BJ (cell line): ENCODE measurements around the gene PCLO. TPM values are rescaled to one million over a fixed set of nuclear protein-coding genes. Genes with fewer than 3 reads are reported as not detected.

Experiments used
- CTCF ChIA-PET: fragments of 350-600 bp; formaldehyde crosslinking; extraction: SDS; loops from one replicate; lab custom pipeline; 2021; ENCODE audit warnings: antibody characterized with exemption, inconsistent platforms; lab: Yijun Ruan, JAX
- POLR2A ChIA-PET: fragments of 300-600 bp; sonication (Branson Sonifier 250); formaldehyde crosslinking; extraction: SDS; loops from one replicate; lab custom pipeline; 2021; ENCODE audit warnings: antibody characterized with exemption; lab: Charles Lee
- DNase-seq: peaks from one replicate; pipeline ENCODE4 v3.0.0-alpha.2; 2011; ENCODE audit warnings: low read depth
- H3K27me3 ChIP-seq: 2 replicates; pipeline ENCODE4 v1.6.0; 2011; ENCODE audit warnings: low read length; ENCODE audit not compliant: control insufficient read depth, insufficient read depth
- H3K36me3 ChIP-seq: 2 replicates; pipeline ENCODE4 v1.5.1; 2011; ENCODE audit warnings: low read length; ENCODE audit not compliant: control insufficient read depth, insufficient read depth
- H3K4me3 ChIP-seq: 2 replicates; pipeline ENCODE4 v1.5.1; 2011; ENCODE audit warnings: low read depth, mild to moderate bottlenecking, control low read depth, low read length
- CTCF ChIP-seq: IDR thresholded peaks from 2 replicates; pipeline ENCODE4 v1.5.1; 2011; ENCODE audit warnings: low read depth, mild to moderate bottlenecking, control low read depth, inconsistent platforms, low read length, moderate library complexity; ENCODE audit not compliant: insufficient read depth
- polyA plus RNA-seq: library from polyadenylated mRNA; depleted of rRNA; stranded (reverse); fragments of >200 nt; gene quantifications from 2 replicates; pipeline ENCODE4 v1.2.3, GENCODE V29; 2011

The PCLO gene
- polyA plus RNA-seq, 1 experiment = 0.76 TPM

GRCh38 chr7:82975811-82976468 is 186.7 kb downstream of the PCLO start:
- Histone ChIP-seq H3K36me3 (no peaks in the 10 kb centered on the region), H3K4me3 (no peak overlapping the region), H3K27me3 (no peaks in the 10 kb centered on the region)
- no peak for DNase-seq
- CTCF ChIA-PET = no interaction called here
- POLR2A ChIA-PET = no interaction called here
- TF ChIP-seq CTCF = no peak

GRCh38 chr7:82972135-82972534 is 190.5 kb downstream of the PCLO start:
- H3K27me3 ChIP-seq = no peaks in the 10 kb centered on the region
- H3K4me3 ChIP-seq = no peak overlapping the region
- TF ChIP-seq CTCF = no peak
- ChIA-PET POLR2A (no interaction called here), CTCF (no interaction called here)
- H3K36me3 ChIP-seq = no peaks in the 10 kb centered on the region
- DNase-seq = no peak

GRCh38 chr7:82965088-82966036 is 197.3 kb downstream of the PCLO start:
- no peak for TF ChIP-seq CTCF
- no peak overlapping the region for H3K4me3 ChIP-seq
- DNase-seq = no peak
- no peaks in the 10 kb centered on the region for H3K27me3 ChIP-seq
- ChIA-PET POLR2A (no interaction called here), CTCF (interaction anchor here (0.9 kb wide), 1 partner anchor 16 kb away, joined by 3 read pairs; no protein-coding TSS in a partner anchor)
- no peaks in the 10 kb centered on the region for H3K36me3 ChIP-seq

- Histone ChIP-seq H3K4me3 (no peak overlapping the region), H3K36me3 (no peaks in the 10 kb centered on the region), H3K27me3 (no peaks in the 10 kb centered on the region)
- CTCF ChIA-PET = interaction anchor here (0.8 kb wide), 1 partner anchor 10 kb away, joined by 4 read pairs; no protein-coding TSS in a partner anchor
- no peak for DNase-seq
- POLR2A ChIA-PET = no interaction called here
- no peak for TF ChIP-seq CTCF
These were observed 198.4 kb downstream of the PCLO start for GRCh38 chr7:82964150-82964882.
